Measurements from ENCODE around the gene KRT16. TPM values are rescaled to one million over a fixed set of nuclear protein-coding genes. Genes with fewer than 3 reads are reported as not detected.

The KRT16 gene
- polyA plus RNA-seq, 1 donor (not counting 4 experiments of a cell fraction or from before 2014, with no cell fraction given), result 1,851 TPM

GRCh38 chr17:41565338-41565737 is 47.2 kb downstream of the KRT16 start:
- H4K20me1 ChIP-seq (ENCODE audit: control insufficient read depth, extremely low read depth, insufficient read depth, low read length), result no peaks in the 10 kb centered on the region
- H3K4me1 ChIP-seq (ENCODE audit: control insufficient read depth, extremely low read depth, insufficient read depth, low read length), result no peaks in the 10 kb centered on the region
- no peak for DNase-seq (ENCODE audit: low read depth, low spot score)
- dilution Hi-C loops (cut with MboI; ENCODE audit: extremely low pct_ligation_motif_present, low sequenced_read_pairs), result no loop called here
- FAIRE-seq, result no peak
- H3K27me3 ChIP-seq (ENCODE audit: control insufficient read depth, extremely low read depth, insufficient read depth, low read length), result no peaks in the 10 kb centered on the region
- H3K4me2 ChIP-seq (ENCODE audit: control insufficient read depth, extremely low read depth, insufficient read depth, low read depth, low read length), result no peak overlapping the region
- H3K9me1 ChIP-seq (ENCODE audit: control insufficient read depth, extremely low read depth, insufficient read depth, low read length), result no peaks in the 10 kb centered on the region
- H3K79me2 ChIP-seq (ENCODE audit: control insufficient read depth, insufficient read depth, low read length), result no peaks in the 10 kb centered on the region
- H3K36me3 ChIP-seq (ENCODE audit: control insufficient read depth in 2 of 2, extremely low read depth in 1 of 2, insufficient read depth in 2 of 2, low read length in 2 of 2), result no peaks in the 10 kb centered on the region
- H3K27ac ChIP-seq (ENCODE audit: control insufficient read depth, insufficient read depth, low read length), result no peak overlapping the region
- H3K9ac ChIP-seq (ENCODE audit: control insufficient read depth, extremely low read depth, insufficient read depth, low read length), result no peak overlapping the region
- H3K9me3 ChIP-seq (ENCODE audit: control insufficient read depth, low read depth, low read length), result no peaks in the 10 kb centered on the region
- H2AFZ ChIP-seq (ENCODE audit: control insufficient read depth, low read length), result no peak overlapping the region
- H3K4me3 ChIP-seq (ENCODE audit: control insufficient read depth in 2 of 3, extremely low read depth in 1 of 3, insufficient read depth in 2 of 3, low read depth in 1 of 3, low read length in 3 of 3), result no peak overlapping the region
- TF ChIP-seq EZH2 (IDR thresholded peaks at IDR 0.05; ENCODE audit: low read length) (no peak), CTCF (optimal IDR thresholded peaks at IDR 0.05 in 1 of 3, IDR thresholded peaks at IDR 0.05 in 1 of 3, conservative IDR thresholded peaks at IDR 0.05 in 1 of 3; ENCODE audit: extremely low read depth in 1 of 3, insufficient read depth in 2 of 3, low read length in 3 of 3) (no peak)

DNA sequence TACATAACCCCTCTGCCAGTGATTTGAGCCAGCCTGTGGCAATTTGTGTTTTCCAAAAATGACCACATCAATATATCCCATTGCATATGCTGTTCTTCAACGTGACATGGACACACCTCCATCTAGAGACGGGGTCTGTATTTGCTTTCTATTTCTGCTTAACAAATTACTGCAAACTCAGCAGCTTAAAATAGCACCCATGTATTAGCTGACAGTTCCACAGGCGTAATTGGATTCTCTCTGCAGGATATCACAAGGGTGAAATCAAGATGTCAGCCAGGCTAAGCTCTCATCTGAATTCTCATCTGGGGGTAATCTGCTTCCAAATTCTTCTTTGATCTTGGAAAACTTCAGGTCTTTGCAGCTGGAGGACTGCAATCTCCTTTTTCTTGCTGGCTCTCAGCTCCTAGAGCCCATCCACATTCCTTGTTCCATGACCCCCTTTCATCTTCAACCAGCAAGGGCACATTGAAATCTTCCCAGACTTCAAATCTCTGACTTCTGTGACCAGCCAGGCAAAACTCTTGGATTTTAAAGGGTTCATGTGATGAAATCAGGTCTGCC is 48.9 kb downstream of the KRT16 start:
- no peak for DNase-seq (ENCODE audit: low read depth, low spot score)
- no peak overlapping the region for H3K4me2 ChIP-seq (ENCODE audit: control insufficient read depth, extremely low read depth, insufficient read depth, low read depth, low read length)
- H3K9me3 ChIP-seq (ENCODE audit: control insufficient read depth, low read depth, low read length), result no peaks in the 10 kb centered on the region
- no peaks in the 10 kb centered on the region for H3K36me3 ChIP-seq (ENCODE audit: control insufficient read depth in 2 of 2, extremely low read depth in 1 of 2, insufficient read depth in 2 of 2, low read length in 2 of 2)
- H4K20me1 ChIP-seq (ENCODE audit: control insufficient read depth, extremely low read depth, insufficient read depth, low read length), result no peaks in the 10 kb centered on the region
- TF ChIP-seq EZH2 (IDR thresholded peaks at IDR 0.05; ENCODE audit: low read length), result no peak
- TF ChIP-seq CTCF (optimal IDR thresholded peaks at IDR 0.05 in 1 of 3, IDR thresholded peaks at IDR 0.05 in 1 of 3, conservative IDR thresholded peaks at IDR 0.05 in 1 of 3; ENCODE audit: extremely low read depth in 1 of 3, insufficient read depth in 2 of 3, low read length in 3 of 3), result no peak
- H3K9ac ChIP-seq (ENCODE audit: control insufficient read depth, extremely low read depth, insufficient read depth, low read length), result no peak overlapping the region
- no peak for FAIRE-seq
- dilution Hi-C loops (cut with MboI; ENCODE audit: extremely low pct_ligation_motif_present, low sequenced_read_pairs), result no loop called here
- H3K27me3 ChIP-seq (ENCODE audit: control insufficient read depth, extremely low read depth, insufficient read depth, low read length), result no peaks in the 10 kb centered on the region
- no peaks in the 10 kb centered on the region for H3K9me1 ChIP-seq (ENCODE audit: control insufficient read depth, extremely low read depth, insufficient read depth, low read length)
- no peaks in the 10 kb centered on the region for H3K79me2 ChIP-seq (ENCODE audit: control insufficient read depth, insufficient read depth, low read length)
- H3K4me1 ChIP-seq (ENCODE audit: control insufficient read depth, extremely low read depth, insufficient read depth, low read length), result peaks cover 5% of the 10 kb centered on the region
- no peak overlapping the region for H3K4me3 ChIP-seq (ENCODE audit: control insufficient read depth in 2 of 3, extremely low read depth in 1 of 3, insufficient read depth in 2 of 3, low read depth in 1 of 3, low read length in 3 of 3)
- H2AFZ ChIP-seq (ENCODE audit: control insufficient read depth, low read length), result no peak overlapping the region
- no peak overlapping the region for H3K27ac ChIP-seq (ENCODE audit: control insufficient read depth, insufficient read depth, low read length)
